ENCODE measurements around the gene ERBB3. TPM values are rescaled to one million over a fixed set of nuclear protein-coding genes. Genes with fewer than 3 reads are reported as not detected.

The ERBB3 gene
- total RNA-seq, 1 donor from 2014 or later = 0.65 TPM

Other genes with a start within 250 kb of the ERBB3 start
- gene MMP19, start 237.2 kb upstream of the ERBB3 start, total RNA-seq = not detected in 2 replicates
- gene PYM1, start 152.3 kb upstream of the ERBB3 start, total RNA-seq = 38.8 and 40.5 TPM in 2 replicates
- gene DGKA, start 149.0 kb upstream of the ERBB3 start, total RNA-seq = 352 and 379 TPM in 2 replicates
- 0.29 TPM in 1 of 2 replicates, not detected in the other for gene PMEL, start 114.1 kb upstream of the ERBB3 start, total RNA-seq
- 93.5 and 109 TPM in 2 replicates for gene CDK2, start 113.3 kb upstream of the ERBB3 start, total RNA-seq
- 42.6 and 47.0 TPM in 2 replicates for gene RAB5B, start 106.1 kb upstream of the ERBB3 start, total RNA-seq
- 12.0 and 12.9 TPM in 2 replicates for gene SUOX, start 82.9 kb upstream of the ERBB3 start, total RNA-seq
- 31.9 and 35.7 TPM in 2 replicates for gene IKZF4, start 59.1 kb upstream of the ERBB3 start, total RNA-seq
- gene RPS26, start 38.2 kb upstream of the ERBB3 start, total RNA-seq = 35.4 and 38.2 TPM in 2 replicates
- gene PA2G4, start 24.4 kb downstream of the ERBB3 start, total RNA-seq = 404 and 419 TPM in 2 replicates
- gene RPL41, start 36.5 kb downstream of the ERBB3 start, total RNA-seq = 3,669 and 3,676 TPM in 2 replicates
- 13.5 and 13.7 TPM in 2 replicates for gene ZC3H10, start 38.1 kb downstream of the ERBB3 start, total RNA-seq
- 159 and 161 TPM in 2 replicates for gene ESYT1, start 48.1 kb downstream of the ERBB3 start, total RNA-seq
- gene MYL6B, start 72.4 kb downstream of the ERBB3 start, total RNA-seq = 58.8 and 67.6 TPM in 2 replicates
- gene MYL6, start 78.2 kb downstream of the ERBB3 start, total RNA-seq = 786 and 802 TPM in 2 replicates
- gene SMARCC2, start 109.3 kb downstream of the ERBB3 start, total RNA-seq = 124 and 132 TPM in 2 replicates
- 46.9 and 47.2 TPM in 2 replicates for gene RNF41, start 141.8 kb downstream of the ERBB3 start, total RNA-seq
- gene NABP2, start 144.2 kb downstream of the ERBB3 start, total RNA-seq = 97.5 and 102 TPM in 2 replicates
- gene SLC39A5, start 149.9 kb downstream of the ERBB3 start, total RNA-seq = 0.54 and 1.4 TPM in 2 replicates
- 71.0 and 83.9 TPM in 2 replicates for gene ANKRD52, start 178.2 kb downstream of the ERBB3 start, total RNA-seq
- 17.8 and 18.0 TPM in 2 replicates for gene COQ10A, start 186.8 kb downstream of the ERBB3 start, total RNA-seq
- gene CS, start 220.2 kb downstream of the ERBB3 start, total RNA-seq = 269 and 280 TPM in 2 replicates
- gene CNPY2, start 235.8 kb downstream of the ERBB3 start, total RNA-seq = 170 and 172 TPM in 2 replicates

Measured in activated T-helper 1 cell treated with anti-CD3 and anti-CD28 coated beads, Interleukin-12 subunit alpha, Interleukin-12 subunit beta, Interleukin-2, Interleukin-4 antibody, amounts not matched to agents 30 ng/mL and 10 ng/mL and 1 ng/mL, durations not matched to agents 14 hours and 24 hours and 36 hours (primary cell).